ENCODE measurements around the gene NUP62. TPM values are rescaled to one million over a fixed set of nuclear protein-coding genes. Genes with fewer than 3 reads are reported as not detected.

NUP62 gene
- total and polyA plus RNA-seq, 7 donors = 21.1 to 46.8 (median 40.0) TPM

GRCh38 chr19:49920624-49921363 is 8.5 kb downstream of the NUP62 start:
- 90 to 93% (median 91%) methylated on average over 24 of the region's 24 CpGs for WGBS, 3 donors
- no peaks in the 10 kb centered on the region for H3K9me3 ChIP-seq
- TF ChIP-seq, protein P1, sequence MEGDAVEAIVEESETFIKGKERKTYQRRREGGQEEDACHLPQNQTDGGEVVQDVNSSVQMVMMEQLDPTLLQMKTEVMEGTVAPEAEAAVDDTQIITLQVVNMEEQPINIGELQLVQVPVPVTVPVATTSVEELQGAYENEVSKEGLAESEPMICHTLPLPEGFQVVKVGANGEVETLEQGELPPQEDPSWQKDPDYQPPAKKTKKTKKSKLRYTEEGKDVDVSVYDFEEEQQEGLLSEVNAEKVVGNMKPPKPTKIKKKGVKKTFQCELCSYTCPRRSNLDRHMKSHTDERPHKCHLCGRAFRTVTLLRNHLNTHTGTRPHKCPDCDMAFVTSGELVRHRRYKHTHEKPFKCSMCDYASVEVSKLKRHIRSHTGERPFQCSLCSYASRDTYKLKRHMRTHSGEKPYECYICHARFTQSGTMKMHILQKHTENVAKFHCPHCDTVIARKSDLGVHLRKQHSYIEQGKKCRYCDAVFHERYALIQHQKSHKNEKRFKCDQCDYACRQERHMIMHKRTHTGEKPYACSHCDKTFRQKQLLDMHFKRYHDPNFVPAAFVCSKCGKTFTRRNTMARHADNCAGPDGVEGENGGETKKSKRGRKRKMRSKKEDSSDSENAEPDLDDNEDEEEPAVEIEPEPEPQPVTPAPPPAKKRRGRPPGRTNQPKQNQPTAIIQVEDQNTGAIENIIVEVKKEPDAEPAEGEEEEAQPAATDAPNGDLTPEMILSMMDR (IDR thresholded peaks at IDR 0.05) = no peak
- intact Hi-C loops (cut with DNase I) = no loop called here
- H3K36me3 ChIP-seq (ENCODE audit: insufficient read depth in 1 of 2, low read depth in 1 of 2) = peaks cover 0 to 56% of the 10 kb centered on the region in 2 donors
- H3K27me3 ChIP-seq (ENCODE audit: insufficient read depth in 3 of 3, low read length in 2 of 3) = no peaks in the 10 kb centered on the region
- no peak overlapping the region for H3K27ac ChIP-seq
- no peak overlapping the region for H3K4me3 ChIP-seq
- DNase-seq (peak in 1 of 2 donors; percentile 50), ATAC-seq (no peak)
- H3K4me1 ChIP-seq = peaks cover 12% of the 10 kb centered on the region

DNA sequence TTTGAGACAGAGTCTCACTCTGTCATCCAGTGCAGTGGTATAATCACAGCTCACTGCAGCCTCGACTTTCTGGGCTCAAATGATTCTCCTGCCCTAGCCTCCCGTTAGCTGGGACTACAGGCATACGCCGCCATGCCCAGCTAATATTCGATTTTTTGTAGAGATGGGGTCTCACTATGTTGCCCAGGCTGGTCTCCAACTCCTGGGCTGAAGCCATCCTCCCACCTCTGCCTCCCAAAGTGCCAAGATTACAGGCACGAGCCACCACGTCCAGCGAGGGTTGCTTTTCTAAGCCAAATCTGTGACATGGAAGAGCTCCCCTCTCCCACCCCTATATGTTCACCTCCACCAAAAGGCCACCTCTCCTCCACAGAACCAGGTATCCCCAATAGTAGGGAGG is 11.2 kb downstream of the NUP62 start:
- whole genome bisulfite sequencing, 3 donors = 91 to 95% (median 93%) methylated on average over 8 of the region's 8 CpGs
- Histone ChIP-seq H3K9me3 (no peaks in the 10 kb centered on the region), H3K27ac (no peak overlapping the region), H3K4me3 (no peak overlapping the region), H3K36me3 (ENCODE audit: insufficient read depth in 1 of 2, low read depth in 1 of 2) (peaks cover 0 to 49% of the 10 kb centered on the region in 2 donors), H3K4me1 (no peaks in the 10 kb centered on the region), H3K27me3 (ENCODE audit: insufficient read depth in 3 of 3, low read length in 2 of 3) (no peaks in the 10 kb centered on the region)
- DNase-seq (no peak), ATAC-seq (no peak)
- intact Hi-C loops (cut with DNase I) = no loop called here
- TF ChIP-seq, protein P1 (IDR thresholded peaks at IDR 0.05) = no peak

GRCh38 chr19:49916839-49917733 is 12.2 kb downstream of the NUP62 start:
- intact Hi-C loops (cut with DNase I) = no loop called here
- Histone ChIP-seq H3K27me3 (ENCODE audit: insufficient read depth in 3 of 3, low read length in 2 of 3) (no peaks in the 10 kb centered on the region), H3K4me1 (no peaks in the 10 kb centered on the region), H3K36me3 (ENCODE audit: insufficient read depth in 1 of 2, low read depth in 1 of 2) (peaks cover 0 to 50% of the 10 kb centered on the region in 2 donors), H3K9me3 (no peaks in the 10 kb centered on the region), H3K27ac (no peak overlapping the region), H3K4me3 (no peak overlapping the region)
- TF ChIP-seq, protein P1 (IDR thresholded peaks at IDR 0.05) = no peak
- DNase-seq (no peak), ATAC-seq (peak; percentile 27 to 34 (median 32))
- 73 to 83% (median 77%) methylated on average over 21 of the region's 21 CpGs for WGBS, 3 donors

DNA sequence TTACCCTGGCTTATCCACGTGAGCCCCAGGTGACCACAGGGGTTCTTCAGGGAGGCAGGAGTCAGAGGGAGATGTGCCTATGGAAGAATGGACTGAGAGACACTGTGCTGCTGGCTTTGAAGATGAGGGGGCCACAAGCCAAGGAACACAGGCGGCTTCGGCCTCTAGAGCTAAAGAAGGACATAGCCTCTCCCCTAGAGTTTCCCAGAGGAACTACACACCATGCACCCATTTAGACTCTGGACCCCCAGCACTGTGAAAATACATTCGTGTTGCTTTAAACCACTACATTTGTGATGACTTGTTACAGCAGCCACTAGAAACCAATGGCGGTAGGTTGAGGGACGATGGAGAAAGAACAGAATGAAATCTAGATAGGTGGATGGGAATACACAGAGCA is 14.0 kb downstream of the NUP62 start:
- intact Hi-C loops (cut with DNase I) = no loop called here
- H3K36me3 ChIP-seq (ENCODE audit: insufficient read depth in 1 of 2, low read depth in 1 of 2) = peaks cover 0 to 58% of the 10 kb centered on the region in 2 donors
- no peaks in the 10 kb centered on the region for H3K4me1 ChIP-seq
- TF ChIP-seq, protein P1 (IDR thresholded peaks at IDR 0.05) = no peak
- WGBS, 3 donors = 97 to 99% (median 97%) methylated on average over 6 of the region's 6 CpGs
- DNase-seq = no peak
- H3K9me3 ChIP-seq = no peaks in the 10 kb centered on the region
- no peaks in the 10 kb centered on the region for H3K27me3 ChIP-seq (ENCODE audit: insufficient read depth in 3 of 3, low read length in 2 of 3)
- ATAC-seq = no peak
- H3K27ac ChIP-seq = no peak overlapping the region
- H3K4me3 ChIP-seq = no peak overlapping the region
